BJ (cell line): ENCODE data around the gene TAF4. TPM values are rescaled to one million over a fixed set of nuclear protein-coding genes. Genes with fewer than 3 reads are reported as not detected.

Source experiments
- CTCF ChIA-PET: fragments of 350-600 bp; formaldehyde crosslinking; extraction: SDS; loops from one replicate; lab custom pipeline; 2021; ENCODE audit warnings: antibody characterized with exemption, inconsistent platforms; lab: Yijun Ruan, JAX
- POLR2A ChIA-PET: fragments of 300-600 bp; sonication (Branson Sonifier 250); formaldehyde crosslinking; extraction: SDS; loops from one replicate; lab custom pipeline; 2021; ENCODE audit warnings: antibody characterized with exemption; lab: Charles Lee
- DNase-seq: peaks from one replicate; pipeline ENCODE4 v3.0.0-alpha.2; 2011; ENCODE audit warnings: low read depth
- H3K27me3 ChIP-seq: 2 replicates; pipeline ENCODE4 v1.6.0; 2011; ENCODE audit warnings: low read length; ENCODE audit not compliant: control insufficient read depth, insufficient read depth
- H3K36me3 ChIP-seq: 2 replicates; pipeline ENCODE4 v1.5.1; 2011; ENCODE audit warnings: low read length; ENCODE audit not compliant: control insufficient read depth, insufficient read depth
- H3K4me3 ChIP-seq: 2 replicates; pipeline ENCODE4 v1.5.1; 2011; ENCODE audit warnings: low read depth, mild to moderate bottlenecking, control low read depth, low read length
- CTCF ChIP-seq: IDR thresholded peaks from 2 replicates; pipeline ENCODE4 v1.5.1; 2011; ENCODE audit warnings: low read depth, mild to moderate bottlenecking, control low read depth, inconsistent platforms, low read length, moderate library complexity; ENCODE audit not compliant: insufficient read depth
- polyA plus RNA-seq: library from polyadenylated mRNA; depleted of rRNA; stranded (reverse); fragments of >200 nt; gene quantifications from 2 replicates; pipeline ENCODE4 v1.2.3, GENCODE V29; 2011

The TAF4 gene
- polyA plus RNA-seq, 1 experiment = 1.2 TPM

GRCh38 chr20:62104791-62105345, 39.2 kb upstream of the TAF4 start:
- peak; percentile 30 for DNase-seq
- no peak overlapping the region for H3K4me3 ChIP-seq
- no peak for TF ChIP-seq CTCF
- ChIA-PET CTCF (interaction anchor here (1.0 kb wide), 1 partner anchor 78 kb away, joined by 5 read pairs; no protein-coding TSS in a partner anchor), POLR2A (no interaction called here)
- no peaks in the 10 kb centered on the region for H3K36me3 ChIP-seq
- H3K27me3 ChIP-seq = no peaks in the 10 kb centered on the region

GRCh38 chr20:62104234-62104789, 38.6 kb upstream of the TAF4 start:
- DNase-seq = no peak
- no peak for TF ChIP-seq CTCF
- Histone ChIP-seq H3K36me3 (no peaks in the 10 kb centered on the region), H3K4me3 (no peak overlapping the region), H3K27me3 (no peaks in the 10 kb centered on the region)
- ChIA-PET POLR2A (no interaction called here), CTCF (interaction anchor here (1.0 kb wide), 2 partner anchors 15 to 78 kb away, joined by 3 to 5 read pairs; no protein-coding TSS in a partner anchor)

GRCh38 chr20:62103508-62104233, 38.0 kb upstream of the TAF4 start:
- Histone ChIP-seq H3K27me3 (no peaks in the 10 kb centered on the region), H3K4me3 (no peak overlapping the region), H3K36me3 (no peaks in the 10 kb centered on the region)
- no peak for TF ChIP-seq CTCF
- no peak for DNase-seq
- CTCF ChIA-PET = interaction anchor here (1.0 kb wide), 2 partner anchors 15 to 77 kb away, joined by 3 to 5 read pairs; no protein-coding TSS in a partner anchor
- POLR2A ChIA-PET = no interaction called here

- no peaks in the 10 kb centered on the region for H3K27me3 ChIP-seq
- no peaks in the 10 kb centered on the region for H3K36me3 ChIP-seq
- ChIA-PET CTCF (no interaction called here), POLR2A (no interaction called here)
- H3K4me3 ChIP-seq = no peak overlapping the region
- no peak for TF ChIP-seq CTCF
- DNase-seq = no peak
Measured at GRCh38 chr20:62101078-62101477, 35.4 kb upstream of the TAF4 start.

- ChIA-PET CTCF (no interaction called here), POLR2A (interaction anchor here (0.6 kb wide), 1 partner anchor 1567 kb away, joined by 4 read pairs; no protein-coding TSS in a partner anchor)
- no peaks in the 10 kb centered on the region for H3K36me3 ChIP-seq
- no peak overlapping the region for H3K4me3 ChIP-seq
- H3K27me3 ChIP-seq = no peaks in the 10 kb centered on the region
- no peak for TF ChIP-seq CTCF
- no peak for DNase-seq
Measured at GRCh38 chr20:62097881-62098407, 32.3 kb upstream of the TAF4 start.
